Mesothelial cell of epicardium (in vitro differentiated cells): ENCODE results near the gene ISCU. TPM values are rescaled to one million over a fixed set of nuclear protein-coding genes. Genes with fewer than 3 reads are reported as not detected.
A peak's percentile ranks its signal among the peaks of the same experiment; 100 is the strongest.

Experiments used
- DNase-seq, 2 experiments: peaks; one replicate each; pipeline ENCODE4 v3.0.0; 2021; ENCODE audit warnings: low spot score in 2 of 2; ENCODE audit not compliant: unreplicated experiment in 2 of 2
- H3K27ac Mint-ChIP-seq: 2 replicates; pipeline ENCODE4 v1.8.0; 2021; ENCODE audit warnings: mixed read lengths
- H3K27me3 Mint-ChIP-seq: 2 replicates; pipeline ENCODE4 v1.8.0; 2021; ENCODE audit warnings: low read depth, mixed read lengths
- H3K36me3 Mint-ChIP-seq: 2 replicates; pipeline ENCODE4 v1.8.0; 2021; ENCODE audit warnings: mixed read lengths
- H3K4me1 Mint-ChIP-seq: 2 replicates; pipeline ENCODE4 v1.8.0; 2021; ENCODE audit warnings: mixed read lengths
- H3K4me3 Mint-ChIP-seq: 2 replicates; pipeline ENCODE4 v1.8.0; 2021; ENCODE audit warnings: mild to moderate bottlenecking, moderate library complexity, mixed read lengths
- H3K9me3 Mint-ChIP-seq: 2 replicates; pipeline ENCODE4 v1.8.0; 2021; ENCODE audit warnings: mixed read lengths
- CTCF ChIP-seq: fragments of 200-600 bp; sonication (generic); IDR thresholded peaks from one replicate; pipeline ENCODE4 v1.5.0; 2021; ENCODE audit warnings: antibody characterized with exemption; ENCODE audit not compliant: unreplicated experiment
- total RNA-seq: library from RNA; stranded (reverse); gene quantifications from 3 replicates; pipeline ENCODE4 v1.2.1, GENCODE V29; 2021

The ISCU gene
- total RNA-seq, 1 donor from 2014 or later: 64.9 TPM

- no peaks in the 10 kb centered on the region for H3K36me3 Mint-ChIP-seq
- H3K4me1 Mint-ChIP-seq: peaks cover 3% of the 10 kb centered on the region
- no peak for DNase-seq
- no peak for TF ChIP-seq CTCF
- no peaks in the 10 kb centered on the region for H3K9me3 Mint-ChIP-seq
- H3K27me3 Mint-ChIP-seq: no peaks in the 10 kb centered on the region
- H3K4me3 Mint-ChIP-seq: no peak overlapping the region
- H3K27ac Mint-ChIP-seq: no peak overlapping the region
Observed at GRCh38 chr12:108610856-108611605, 48.6 kb downstream of the ISCU start.

- peaks cover 5% of the 10 kb centered on the region for H3K9me3 Mint-ChIP-seq
- H3K27me3 Mint-ChIP-seq: no peaks in the 10 kb centered on the region
- TF ChIP-seq CTCF: peak; percentile 20
- no peaks in the 10 kb centered on the region for H3K36me3 Mint-ChIP-seq
- no peak for DNase-seq
- no peak overlapping the region for H3K4me3 Mint-ChIP-seq
- H3K27ac Mint-ChIP-seq: no peak overlapping the region
- peaks cover 3% of the 10 kb centered on the region for H3K4me1 Mint-ChIP-seq
Observed at GRCh38 chr12:108611884-108612415, 49.6 kb downstream of the ISCU start.

GRCh38 chr12:108612788-108613282, 50.4 kb downstream of the ISCU start:
- H3K27me3 Mint-ChIP-seq: no peaks in the 10 kb centered on the region
- peaks cover 3% of the 10 kb centered on the region for H3K4me1 Mint-ChIP-seq
- no peak for DNase-seq
- no peaks in the 10 kb centered on the region for H3K36me3 Mint-ChIP-seq
- no peak overlapping the region for H3K4me3 Mint-ChIP-seq
- no peak for TF ChIP-seq CTCF
- H3K9me3 Mint-ChIP-seq: peaks cover 5% of the 10 kb centered on the region
- H3K27ac Mint-ChIP-seq: no peak overlapping the region

GRCh38 chr12:108613548-108613947, 51.2 kb downstream of the ISCU start:
- TF ChIP-seq CTCF: no peak
- no peaks in the 10 kb centered on the region for H3K36me3 Mint-ChIP-seq
- H3K9me3 Mint-ChIP-seq: peaks cover 5% of the 10 kb centered on the region
- H3K27ac Mint-ChIP-seq: no peak overlapping the region
- DNase-seq: no peak
- H3K4me3 Mint-ChIP-seq: no peak overlapping the region
- H3K27me3 Mint-ChIP-seq: no peaks in the 10 kb centered on the region
- H3K4me1 Mint-ChIP-seq: peaks cover 6% of the 10 kb centered on the region

DNA sequence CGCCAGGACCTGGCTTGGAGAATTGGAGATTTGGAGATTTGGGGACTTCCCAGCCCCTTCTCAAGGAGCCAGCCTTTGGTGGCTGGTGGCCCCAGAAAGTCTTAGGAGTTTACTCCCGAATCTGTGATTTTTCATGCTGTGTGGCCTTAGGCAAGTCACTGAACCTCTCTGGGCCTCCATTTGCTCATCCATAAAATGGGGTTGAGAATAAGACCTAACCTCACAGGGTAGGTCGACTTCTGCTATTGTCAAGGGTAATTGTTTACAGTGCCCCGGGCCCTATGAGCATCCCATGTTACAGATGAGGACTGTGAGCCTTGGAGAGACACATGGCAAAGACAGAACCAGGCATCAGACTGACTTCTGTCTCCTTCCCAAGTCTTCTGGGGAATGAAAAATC, 51.6 kb downstream of the ISCU start:
- H3K9me3 Mint-ChIP-seq: peaks cover 5% of the 10 kb centered on the region
- no peaks in the 10 kb centered on the region for H3K27me3 Mint-ChIP-seq
- no peaks in the 10 kb centered on the region for H3K36me3 Mint-ChIP-seq
- no peak for DNase-seq
- H3K27ac Mint-ChIP-seq: no peak overlapping the region
- H3K4me3 Mint-ChIP-seq: no peak overlapping the region
- H3K4me1 Mint-ChIP-seq: peaks cover 8% of the 10 kb centered on the region
- TF ChIP-seq CTCF: no peak
